GM10248 (cell line): Measurements from ENCODE around the gene COLEC11.
"Not testable (repeated sequence)": the region's sequence is repeated elsewhere in the genome, so short reads cannot be mapped to it uniquely, and the experiment has no call there.

ENCODE experiments used
- CTCF ChIA-PET: fragments of 300-600 bp; sonication (Branson Sonifier 250); formaldehyde crosslinking; extraction: SDS; loops from one replicate; lab custom pipeline; 2021; ENCODE audit warnings: antibody characterized with exemption; lab: Yijun Ruan, JAX
- POLR2A ChIA-PET: fragments of 350-650 bp; sonication (Branson Sonifier 250); formaldehyde crosslinking; extraction: SDS; loops from one replicate; lab custom pipeline; 2020; ENCODE audit warnings: antibody characterized with exemption; lab: Yijun Ruan, JAX
- DNase-seq: peaks from one replicate; pipeline ENCODE4 v3.0.0; 2012; ENCODE audit errors: extremely low spot score
- CTCF ChIP-seq: IDR thresholded peaks from 2 replicates; pipeline ENCODE4 v1.5.1; 2012; ENCODE audit warnings: mild to moderate bottlenecking, low read depth; ENCODE audit errors: extremely low read depth, missing control alignments, control extremely low read depth

The COLEC11 gene

GRCh38 chr2:3558205-3559014 lies 36.5 kb upstream of the COLEC11 start, which contains the start of gene RNASEH1:
Gene RNASEH1 (minus strand): TSS chr2:3558333. CDS start chr2:3558260, 73 bp downstream.
- peak; percentile 3 for TF ChIP-seq CTCF
- ChIA-PET POLR2A (interaction anchor here (1.0 to 1.4 kb wide), 6 partner anchors 15 to 52 kb away, joined by 3 to 6 read pairs (median 5); partner anchors contain the start of gene RPS7), CTCF (interaction anchor here (0.6 to 2.1 kb wide), 5 partner anchors 16 to 134 kb away, joined by 3 to 13 read pairs (median 5); no protein-coding TSS in a partner anchor)
- DNase-seq, result peak; percentile 100

GRCh38 chr2:3563521-3563976 lies 31.4 kb upstream of the COLEC11 start:
- CTCF ChIA-PET, result interaction anchor here (1.0 to 1.4 kb wide), 3 partner anchors 9 to 88 kb away, joined by 3 to 4 read pairs (median 3); no protein-coding TSS in a partner anchor
- peak; percentile 49 for DNase-seq
- TF ChIP-seq CTCF, result no peak
- POLR2A ChIA-PET, result no interaction called here

GRCh38 chr2:3565117-3565516 lies 29.8 kb upstream of the COLEC11 start:
- CTCF ChIA-PET, result interaction anchor here (1.4 kb wide), 1 partner anchor 87 kb away, joined by 4 read pairs; no protein-coding TSS in a partner anchor
- POLR2A ChIA-PET, result no interaction called here
- TF ChIP-seq CTCF, result no peak

GRCh38 chr2:3566806-3567205 lies 28.1 kb upstream of the COLEC11 start:
- CTCF ChIA-PET, result no interaction called here
- DNase-seq, result no peak
- POLR2A ChIA-PET, result no interaction called here
- no peak for TF ChIP-seq CTCF

More at GRCh38 chr2:3565117-3565516, 29.8 kb upstream of the COLEC11 start:
- no peak for DNase-seq

GRCh38 chr2:3569656-3570055 lies 25.3 kb upstream of the COLEC11 start:
- POLR2A ChIA-PET, CTCF ChIA-PET: not testable (repeated sequence)

GRCh38 chr2:3571284-3571683 lies 23.6 kb upstream of the COLEC11 start:
- DNase-seq, result no peak
- POLR2A ChIA-PET, result no interaction called here
- CTCF ChIA-PET, result no interaction called here
- TF ChIP-seq CTCF, result no peak

More at GRCh38 chr2:3569656-3570055, 25.3 kb upstream of the COLEC11 start:
- not testable (repeated sequence) for DNase-seq

GRCh38 chr2:3572620-3573019 lies 22.3 kb upstream of the COLEC11 start:
- no peak for TF ChIP-seq CTCF
- no peak for DNase-seq
- CTCF ChIA-PET, result interaction anchor here (1.1 kb wide), 1 partner anchor 89 kb away, joined by 3 read pairs; no protein-coding TSS in a partner anchor
- POLR2A ChIA-PET, result no interaction called here
